ENCODE data around the gene NTRK3. TPM values are rescaled to one million over a fixed set of nuclear protein-coding genes. Genes with fewer than 3 reads are reported as not detected.

Gene NTRK3
- polyA plus RNA-seq, 1 donor from 2014 or later = 42.7 TPM

- Histone ChIP-seq H3K36me3 (ENCODE audit: insufficient read depth, low read length) (no peaks in the 10 kb centered on the region), H4K20me1 (ENCODE audit: insufficient read depth) (peaks cover 16% of the 10 kb centered on the region), H3K27me3 (ENCODE audit: insufficient read depth, low read depth, low read length) (peaks cover 13% of the 10 kb centered on the region), H3K9ac (ENCODE audit: low read length) (no peak overlapping the region), H3K79me2 (replicated peaks; ENCODE audit: insufficient read depth, low read length) (peaks cover 63% of the 10 kb centered on the region), H3F3A (ENCODE audit: insufficient read depth, low read length, poor library complexity, severe bottlenecking) (peaks cover 3% of the 10 kb centered on the region), H3K4me3 (ENCODE audit: low read length) (peak overlapping the region; percentile 88), H3K9me3 (ENCODE audit: low read length) (no peaks in the 10 kb centered on the region), H2AFZ (ENCODE audit: low read depth, low read length) (no peak overlapping the region), H3K9me2 (ENCODE audit: insufficient read depth, low read length) (no peaks in the 10 kb centered on the region), H3K27ac (ENCODE audit: low read length) (no peak overlapping the region), H3K4me2 (ENCODE audit: low read length) (no peak overlapping the region)
- no peak for TF ChIP-seq MXI1 (conservative IDR thresholded peaks at IDR 0.05; ENCODE audit: poor library complexity, severe bottlenecking)
- TF ChIP-seq TAF1 (IDR thresholded peaks at IDR 0.05; ENCODE audit: low read depth) = no peak
- no peak for TF ChIP-seq REST (IDR thresholded peaks at IDR 0.05; ENCODE audit: borderline replicate concordance)
- TF ChIP-seq EZH2 (IDR thresholded peaks at IDR 0.05; ENCODE audit: borderline replicate concordance, insufficient read depth, low read length, poor library complexity, severe bottlenecking) = no peak
These were observed 4.1 kb downstream of the NTRK3 start for GRCh38 chr15:88252441-88252840.

- TF ChIP-seq SMC3 (conservative IDR thresholded peaks at IDR 0.05; ENCODE audit: poor library complexity) (no peak), MXI1 (conservative IDR thresholded peaks at IDR 0.05; ENCODE audit: poor library complexity, severe bottlenecking) (no peak), POLR2AphosphoS5 (IDR thresholded peaks at IDR 0.05) (no peak), EP300 (conservative IDR thresholded peaks at IDR 0.05; ENCODE audit: poor library complexity, severe bottlenecking) (no peak)
- TF ChIP-seq, protein P1, sequence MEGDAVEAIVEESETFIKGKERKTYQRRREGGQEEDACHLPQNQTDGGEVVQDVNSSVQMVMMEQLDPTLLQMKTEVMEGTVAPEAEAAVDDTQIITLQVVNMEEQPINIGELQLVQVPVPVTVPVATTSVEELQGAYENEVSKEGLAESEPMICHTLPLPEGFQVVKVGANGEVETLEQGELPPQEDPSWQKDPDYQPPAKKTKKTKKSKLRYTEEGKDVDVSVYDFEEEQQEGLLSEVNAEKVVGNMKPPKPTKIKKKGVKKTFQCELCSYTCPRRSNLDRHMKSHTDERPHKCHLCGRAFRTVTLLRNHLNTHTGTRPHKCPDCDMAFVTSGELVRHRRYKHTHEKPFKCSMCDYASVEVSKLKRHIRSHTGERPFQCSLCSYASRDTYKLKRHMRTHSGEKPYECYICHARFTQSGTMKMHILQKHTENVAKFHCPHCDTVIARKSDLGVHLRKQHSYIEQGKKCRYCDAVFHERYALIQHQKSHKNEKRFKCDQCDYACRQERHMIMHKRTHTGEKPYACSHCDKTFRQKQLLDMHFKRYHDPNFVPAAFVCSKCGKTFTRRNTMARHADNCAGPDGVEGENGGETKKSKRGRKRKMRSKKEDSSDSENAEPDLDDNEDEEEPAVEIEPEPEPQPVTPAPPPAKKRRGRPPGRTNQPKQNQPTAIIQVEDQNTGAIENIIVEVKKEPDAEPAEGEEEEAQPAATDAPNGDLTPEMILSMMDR (IDR thresholded peaks at IDR 0.05; ENCODE audit: poor library complexity, severe bottlenecking) = no peak
- Histone ChIP-seq H3F3A (ENCODE audit: insufficient read depth, low read length, poor library complexity, severe bottlenecking) (no peaks in the 10 kb centered on the region), H3K9me2 (ENCODE audit: insufficient read depth, low read length) (no peaks in the 10 kb centered on the region), H2AFZ (ENCODE audit: low read depth, low read length) (no peak overlapping the region), H3K27me3 (ENCODE audit: insufficient read depth, low read depth, low read length) (peaks cover 13% of the 10 kb centered on the region), H3K9me3 (ENCODE audit: low read length) (no peaks in the 10 kb centered on the region), H3K79me2 (replicated peaks; ENCODE audit: insufficient read depth, low read length) (peaks cover 71% of the 10 kb centered on the region), H3K9ac (ENCODE audit: low read length) (no peak overlapping the region), H3K4me2 (ENCODE audit: low read length) (no peak overlapping the region), H3K27ac (ENCODE audit: low read length) (no peak overlapping the region), H3K4me3 (ENCODE audit: low read length) (peak overlapping the region; percentile 88), H3K36me3 (ENCODE audit: insufficient read depth, low read length) (no peaks in the 10 kb centered on the region), H4K20me1 (ENCODE audit: insufficient read depth) (peaks cover 16% of the 10 kb centered on the region)
These were observed 5.7 kb downstream of the NTRK3 start for GRCh38 chr15:88250826-88251225.

GRCh38 chr15:88249220-88249619 lies 7.3 kb downstream of the NTRK3 start:
- Histone ChIP-seq H3K9me3 (ENCODE audit: low read length) (no peaks in the 10 kb centered on the region), H3K9me2 (ENCODE audit: insufficient read depth, low read length) (no peaks in the 10 kb centered on the region), H3F3A (ENCODE audit: insufficient read depth, low read length, poor library complexity, severe bottlenecking) (no peaks in the 10 kb centered on the region), H3K9ac (ENCODE audit: low read length) (no peak overlapping the region), H3K27me3 (ENCODE audit: insufficient read depth, low read depth, low read length) (peaks cover 8% of the 10 kb centered on the region), H2AFZ (ENCODE audit: low read depth, low read length) (no peak overlapping the region), H4K20me1 (ENCODE audit: insufficient read depth) (peaks cover 14% of the 10 kb centered on the region), H3K4me2 (ENCODE audit: low read length) (no peak overlapping the region), H3K36me3 (ENCODE audit: insufficient read depth, low read length) (no peaks in the 10 kb centered on the region), H3K27ac (ENCODE audit: low read length) (no peak overlapping the region), H3K4me3 (ENCODE audit: low read length) (no peak overlapping the region), H3K79me2 (replicated peaks; ENCODE audit: insufficient read depth, low read length) (peaks cover 72% of the 10 kb centered on the region)
- TF ChIP-seq REST (IDR thresholded peaks at IDR 0.05; ENCODE audit: borderline replicate concordance) = no peak
- no peak for TF ChIP-seq RAD21 (conservative IDR thresholded peaks at IDR 0.05)
- TF ChIP-seq TAF1 (IDR thresholded peaks at IDR 0.05; ENCODE audit: low read depth) = no peak
- TF ChIP-seq EP300 (conservative IDR thresholded peaks at IDR 0.05; ENCODE audit: poor library complexity, severe bottlenecking) = no peak
- TF ChIP-seq, protein P1 (IDR thresholded peaks at IDR 0.05; ENCODE audit: poor library complexity, severe bottlenecking) = no peak
- no peak for TF ChIP-seq SMC3 (conservative IDR thresholded peaks at IDR 0.05; ENCODE audit: poor library complexity)
- no peak for TF ChIP-seq EZH2 (IDR thresholded peaks at IDR 0.05; ENCODE audit: borderline replicate concordance, insufficient read depth, low read length, poor library complexity, severe bottlenecking)
- TF ChIP-seq MXI1 (conservative IDR thresholded peaks at IDR 0.05; ENCODE audit: poor library complexity, severe bottlenecking) = no peak
- no peak for TF ChIP-seq POLR2AphosphoS5 (IDR thresholded peaks at IDR 0.05)

Measured in neural cell (in vitro differentiated cells).